ENCODE measurements around the gene PARP14.
"Not testable (repeated sequence)": the region's sequence is repeated elsewhere in the genome, so short reads cannot be mapped to it uniquely, and the experiment has no call there.

PARP14 gene

DNA sequence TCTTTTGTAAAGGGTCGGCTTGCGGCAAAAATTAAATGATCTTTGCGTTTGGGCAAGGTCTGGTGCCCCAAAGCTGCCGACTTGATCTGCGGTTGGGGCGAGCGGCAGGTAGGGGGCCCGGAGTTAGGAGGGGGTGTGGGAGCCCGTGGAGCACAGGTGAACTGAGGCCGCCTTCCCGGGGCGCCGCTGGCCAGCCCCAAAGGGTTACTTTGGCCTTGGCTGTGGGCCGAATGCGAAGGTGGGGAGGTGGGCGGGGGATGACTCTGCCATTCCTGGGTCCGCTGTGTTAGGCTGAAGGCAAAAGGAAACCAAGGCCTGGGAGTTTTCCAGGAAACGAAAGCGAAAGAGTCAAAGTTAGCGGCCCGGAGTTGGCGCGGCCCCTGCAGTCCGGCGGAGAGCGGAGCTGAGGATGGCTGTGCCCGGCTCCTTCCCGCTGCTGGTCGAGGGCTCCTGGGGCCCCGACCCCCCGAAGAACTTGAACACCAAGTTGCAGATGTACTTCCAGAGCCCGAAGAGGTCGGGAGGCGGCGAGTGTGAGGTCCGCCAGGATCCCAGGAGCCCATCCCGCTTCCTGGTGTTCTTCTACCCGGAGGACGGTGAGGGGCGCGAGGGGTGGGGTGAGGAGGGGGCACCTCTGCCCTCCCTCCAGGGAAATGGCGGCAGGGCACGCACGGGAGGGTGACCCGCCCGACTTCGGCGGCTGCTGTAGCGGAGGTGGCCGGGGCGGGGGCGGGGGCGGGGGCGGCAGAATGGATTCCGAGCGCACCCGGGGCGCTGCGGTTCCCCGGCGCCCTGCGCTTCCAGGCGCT is at the start of gene PARP14:
Gene PARP14, plus strand, starts transcription at position 365 of the 809 bp plus-strand sequence. Its CDS starts 45 bp downstream, at position 410.
- DNase-seq (ENCODE audit: low read depth): peak; percentile 31

DNA sequence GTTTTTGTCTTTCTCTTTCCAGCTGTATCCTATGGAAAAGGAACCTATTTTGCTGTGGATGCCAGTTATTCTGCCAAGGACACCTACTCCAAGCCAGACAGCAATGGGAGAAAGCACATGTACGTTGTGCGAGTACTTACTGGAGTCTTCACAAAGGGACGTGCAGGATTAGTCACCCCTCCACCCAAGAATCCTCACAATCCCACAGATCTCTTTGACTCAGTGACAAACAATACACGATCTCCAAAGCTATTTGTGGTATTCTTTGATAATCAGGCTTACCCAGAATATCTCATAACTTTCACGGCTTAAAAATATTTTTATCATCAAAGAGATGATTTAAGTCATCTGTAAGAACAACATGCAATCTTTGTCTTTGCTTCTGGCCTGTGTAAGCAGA is 44.9 kb upstream of the PARP14 start:
- DNase-seq (ENCODE audit: low read depth): peak; percentile 2

GRCh38 chr3:122636697-122637096 is 43.9 kb upstream of the PARP14 start:
- DNase-seq (ENCODE audit: low read depth): no peak

DNA sequence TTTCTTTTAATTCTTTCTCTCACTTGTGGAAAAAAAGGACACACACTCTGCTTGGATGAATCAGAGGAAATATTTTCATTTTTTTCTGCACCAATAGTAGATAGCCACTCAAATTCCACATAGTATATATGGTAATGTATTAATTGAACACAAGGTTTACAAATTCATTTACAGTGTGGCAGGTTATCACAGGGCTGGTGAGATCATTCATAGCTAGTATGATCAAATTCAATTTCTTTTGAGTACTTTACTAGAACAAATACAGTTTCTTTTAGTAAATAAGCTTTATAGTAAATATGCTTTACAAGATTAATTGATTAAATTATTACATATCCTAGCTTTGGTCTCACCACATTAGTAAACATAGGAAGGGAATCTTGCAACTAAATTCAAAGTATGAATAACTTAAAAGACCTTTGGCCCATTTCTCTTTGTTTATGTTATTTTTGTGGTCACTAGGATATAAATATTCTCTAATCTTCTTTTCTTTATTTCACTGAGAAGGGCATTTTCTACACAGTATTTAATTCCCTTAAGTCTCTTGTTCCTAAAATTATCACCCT is 40.1 kb upstream of the PARP14 start:
- DNase-seq (ENCODE audit: low read depth): no peak

- DNase-seq (ENCODE audit: low read depth): no peak
Measured at GRCh38 chr3:122642935-122643334, 37.7 kb upstream of the PARP14 start.

- no peak for DNase-seq (ENCODE audit: low read depth)
Measured at GRCh38 chr3:122646146-122646988, 34.3 kb upstream of the PARP14 start.

DNA sequence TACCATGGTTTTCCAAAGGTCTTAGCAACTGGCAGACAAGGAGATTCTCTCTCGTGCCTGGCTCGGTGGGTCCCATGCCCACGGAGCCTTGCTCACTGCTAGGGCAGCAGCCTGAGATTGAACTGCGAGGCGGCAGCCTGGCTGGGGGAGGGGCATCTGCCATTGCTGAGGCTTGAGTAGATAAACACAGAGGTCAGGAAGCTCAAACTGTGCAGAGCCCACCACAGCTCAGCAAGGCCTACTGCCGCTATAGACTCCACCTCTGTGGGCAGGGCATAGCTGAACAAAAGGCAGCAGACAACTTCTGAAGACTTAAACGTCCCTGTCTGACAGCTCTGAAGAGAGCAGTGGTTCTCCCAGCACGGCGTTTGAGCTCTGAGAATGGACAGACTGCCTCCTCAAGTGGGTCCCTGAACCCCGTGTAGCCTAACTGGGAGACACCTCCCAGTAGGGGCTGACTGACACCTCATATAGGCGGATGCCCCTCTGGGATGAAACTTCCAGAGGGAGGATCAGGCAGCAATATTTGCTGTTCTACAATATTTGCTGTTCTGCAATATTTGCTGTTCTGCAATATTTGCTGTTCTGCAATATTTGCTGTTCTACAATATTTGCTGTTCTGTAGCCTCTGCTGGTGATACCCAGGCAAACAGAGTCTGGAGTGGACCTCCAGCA is 29.3 kb upstream of the PARP14 start:
- DNase-seq (ENCODE audit: low read depth): not testable (repeated sequence)

DNA sequence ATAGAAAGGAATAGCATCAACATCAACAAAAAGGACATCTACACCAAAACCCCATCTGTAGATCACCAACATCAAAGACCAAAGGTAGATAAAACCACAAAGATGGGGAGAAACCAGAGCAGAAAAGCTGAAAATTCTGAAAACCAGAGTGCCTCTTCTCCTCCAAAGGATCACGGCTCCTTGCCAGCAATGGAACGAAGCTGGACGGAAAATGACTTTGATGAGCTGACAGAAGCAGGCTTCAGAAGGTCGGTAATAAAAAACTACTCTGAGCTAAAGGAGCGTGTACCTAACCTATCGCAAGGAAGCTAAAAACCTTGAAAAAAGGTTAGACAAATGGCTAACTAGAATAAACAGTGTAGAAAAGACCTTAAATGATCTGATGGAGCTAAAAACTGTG is 28.7 kb upstream of the PARP14 start:
- not testable (repeated sequence) for DNase-seq (ENCODE audit: low read depth)

GRCh38 chr3:122658336-122658735 is 22.3 kb upstream of the PARP14 start:
- DNase-seq (ENCODE audit: low read depth): not testable (repeated sequence)

- no peak for DNase-seq (ENCODE audit: low read depth)
Measured at GRCh38 chr3:122660297-122660974, 20.2 kb upstream of the PARP14 start.

DNA sequence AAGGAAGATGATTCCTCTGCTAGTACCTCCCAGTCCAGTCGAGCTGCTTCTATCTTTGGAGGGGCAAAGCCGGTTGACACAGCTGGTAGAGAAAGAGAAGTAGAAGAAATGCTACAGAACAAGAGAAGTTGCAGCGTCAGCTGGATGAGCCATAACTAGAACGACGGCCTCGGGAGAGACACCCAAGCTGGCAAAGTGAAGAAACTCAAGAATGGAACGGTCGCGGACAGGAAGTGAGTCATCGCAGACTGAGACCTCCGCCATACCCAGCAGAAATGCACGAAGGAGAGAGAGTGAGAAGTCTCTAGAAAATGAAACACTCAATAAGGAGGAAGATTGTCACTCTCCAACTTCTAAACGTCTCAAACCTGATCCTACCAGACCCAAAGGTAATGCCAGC is 19.0 kb upstream of the PARP14 start:
- no peak for DNase-seq (ENCODE audit: low read depth)

DNA sequence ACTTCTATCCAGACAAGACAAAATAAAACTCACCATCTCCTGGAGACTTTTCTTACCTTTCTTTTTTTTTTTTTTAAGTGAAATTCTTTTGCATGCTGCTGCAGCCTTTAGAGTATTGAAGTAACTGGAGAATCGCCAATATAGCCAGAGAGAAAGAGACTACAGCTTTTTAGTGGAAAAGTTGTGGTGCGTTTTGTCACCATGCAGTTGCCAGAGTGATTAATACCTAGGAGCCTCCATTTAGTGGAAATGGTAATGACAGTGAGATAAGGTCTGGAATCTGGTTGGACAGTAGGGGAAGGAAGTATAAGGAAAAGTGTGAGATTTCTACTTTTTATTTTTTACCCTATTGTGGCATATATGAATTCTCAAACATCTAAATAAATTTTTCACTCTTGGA is 18.1 kb upstream of the PARP14 start:
- DNase-seq (ENCODE audit: low read depth): no peak

DNA sequence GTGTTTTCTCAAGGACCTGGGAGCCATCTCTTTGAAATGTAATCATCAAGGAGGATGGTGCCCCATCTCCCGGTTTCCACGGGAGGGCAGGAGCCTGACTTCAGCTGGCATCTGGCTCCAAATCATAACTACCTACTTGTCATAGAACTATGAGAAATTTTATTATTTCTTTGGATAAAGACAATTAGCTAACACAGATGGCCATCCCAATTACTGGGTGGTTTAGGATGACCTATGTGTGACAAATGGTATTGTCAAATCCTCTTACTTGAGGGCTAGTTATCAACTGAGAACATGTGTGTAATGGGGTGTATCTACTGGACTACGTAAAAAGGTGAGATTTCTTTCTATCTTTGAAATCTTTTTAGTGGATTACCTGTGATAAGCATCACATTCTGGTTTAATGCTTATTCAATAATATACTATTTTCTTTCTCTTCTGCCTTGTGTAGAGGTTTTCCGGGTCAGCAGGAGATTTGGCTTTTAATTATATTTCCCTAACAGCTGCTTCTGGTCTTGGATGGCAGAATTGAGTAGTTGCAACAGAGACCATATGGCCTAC is 15.3 kb upstream of the PARP14 start:
- no peak for DNase-seq (ENCODE audit: low read depth)

DNA sequence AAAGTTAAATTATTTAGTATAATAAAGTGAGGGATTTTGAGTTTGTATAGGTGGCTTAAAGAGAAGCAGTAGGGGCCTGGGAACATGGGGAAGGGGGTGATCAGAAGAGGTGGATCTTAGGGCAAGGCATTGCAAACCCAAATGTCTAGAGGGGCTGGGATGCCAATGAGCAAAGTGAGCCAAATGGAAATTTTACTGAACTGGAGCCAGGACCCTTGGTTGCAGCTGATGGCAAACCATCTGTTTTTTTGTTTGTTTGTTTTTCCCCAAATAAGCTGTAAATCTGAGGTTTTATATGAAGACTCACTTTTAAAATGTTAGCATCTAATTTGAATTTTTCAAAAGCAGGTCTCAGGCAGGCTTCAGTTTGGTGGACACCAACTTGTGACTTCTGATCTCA is 14.8 kb upstream of the PARP14 start:
- no peak for DNase-seq (ENCODE audit: low read depth)

GRCh38 chr3:122668930-122669730 is 11.5 kb upstream of the PARP14 start:
- peak; percentile 86 for DNase-seq (ENCODE audit: low read depth)

DNA sequence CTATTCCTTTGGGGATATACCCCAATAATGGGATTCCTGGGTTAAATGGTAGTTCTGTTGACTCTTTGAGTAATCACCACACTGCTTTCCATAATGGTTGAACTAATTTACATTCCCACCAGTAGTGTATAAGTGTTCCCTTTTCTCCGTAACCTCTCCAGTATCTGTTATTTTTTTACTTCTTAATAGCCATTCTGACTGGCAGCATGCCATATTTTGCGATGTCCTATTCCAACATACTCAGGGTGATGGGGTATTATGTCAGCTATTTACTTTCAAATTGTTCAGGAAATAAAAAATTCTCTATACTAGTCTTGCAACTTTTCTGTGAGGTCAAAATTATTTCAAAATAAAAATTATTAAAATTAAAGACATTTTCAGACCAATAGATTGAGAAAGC is 9.1 kb upstream of the PARP14 start:
- no peak for DNase-seq (ENCODE audit: low read depth)

DNA sequence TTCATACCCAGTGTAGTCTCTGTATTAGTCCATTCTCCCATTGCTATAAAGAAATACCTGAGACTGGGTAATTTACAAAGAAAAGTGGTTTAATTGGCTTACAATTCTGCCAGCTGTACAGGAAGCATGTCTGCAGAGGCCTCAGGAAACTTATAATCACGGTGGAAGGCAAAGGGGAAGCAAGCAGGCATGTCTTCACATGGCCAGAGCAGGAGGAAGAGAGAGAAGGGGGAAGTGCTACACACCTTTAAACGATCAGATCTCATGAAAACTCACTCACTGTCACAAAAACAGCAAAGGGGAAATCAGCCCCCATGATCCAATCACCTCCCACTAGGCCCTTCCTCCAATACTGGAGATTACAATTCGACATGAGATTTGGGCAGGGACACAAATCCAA is 6.3 kb upstream of the PARP14 start:
- DNase-seq (ENCODE audit: low read depth): no peak

- no peak for DNase-seq (ENCODE audit: low read depth)
Measured at GRCh38 chr3:122676759-122677158, 3.9 kb upstream of the PARP14 start.

DNA sequence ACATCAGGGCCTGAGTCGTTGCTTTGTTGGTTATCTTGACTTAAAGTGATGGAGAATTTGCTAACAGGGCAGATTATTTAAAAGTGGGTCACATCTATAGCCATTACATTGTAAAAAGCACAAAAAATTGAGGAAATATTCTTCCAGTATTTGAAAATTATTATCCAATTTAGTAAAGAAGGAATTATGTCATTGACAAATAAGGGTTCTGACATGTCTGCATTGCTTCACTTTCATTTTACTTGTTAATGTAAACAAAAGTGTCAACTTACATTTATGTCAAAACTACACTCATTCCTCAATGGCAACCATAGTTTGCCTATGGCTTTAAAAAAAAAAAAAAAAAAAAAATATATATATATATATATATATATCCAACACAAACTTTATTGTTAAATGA is 3.4 kb upstream of the PARP14 start:
- DNase-seq (ENCODE audit: low read depth): no peak

GRCh38 chr3:122678506-122678905 is 2.1 kb upstream of the PARP14 start:
- DNase-seq (ENCODE audit: low read depth): no peak

Data from HS-5 (cell line).